Left kidney (tissue), 8 donors: ENCODE measurements around the gene GAL3ST3. TPM values are rescaled to one million over a fixed set of nuclear protein-coding genes. Genes with fewer than 3 reads are reported as not detected.
"Not testable (repeated sequence)": the region's sequence is repeated elsewhere in the genome, so short reads cannot be mapped to it uniquely, and the experiment has no call there.

ENCODE experiments used
- DNase-seq: peaks from one replicate; pipeline ENCODE4 v3.0.0-alpha.2; 2013
- long read RNA-seq, 8 donors: transcript quantifications; one replicate each; lab custom pipeline, GENCODE V29; 2026
- polyA plus RNA-seq: library from polyadenylated mRNA; unstranded; fragments of 120-200 nt; gene quantifications from one replicate; pipeline ENCODE4 v1.2.1, GENCODE V29; 2013; ENCODE audit not compliant: insufficient read length

The GAL3ST3 gene, protein sequence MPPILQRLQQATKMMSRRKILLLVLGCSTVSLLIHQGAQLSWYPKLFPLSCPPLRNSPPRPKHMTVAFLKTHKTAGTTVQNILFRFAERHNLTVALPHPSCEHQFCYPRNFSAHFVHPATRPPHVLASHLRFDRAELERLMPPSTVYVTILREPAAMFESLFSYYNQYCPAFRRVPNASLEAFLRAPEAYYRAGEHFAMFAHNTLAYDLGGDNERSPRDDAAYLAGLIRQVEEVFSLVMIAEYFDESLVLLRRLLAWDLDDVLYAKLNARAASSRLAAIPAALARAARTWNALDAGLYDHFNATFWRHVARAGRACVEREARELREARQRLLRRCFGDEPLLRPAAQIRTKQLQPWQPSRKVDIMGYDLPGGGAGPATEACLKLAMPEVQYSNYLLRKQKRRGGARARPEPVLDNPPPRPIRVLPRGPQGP
- polyA plus RNA-seq: 3.8 TPM
- long read RNA-seq, donor 1, partial matches to known transcripts: 293 of 339 reads
- long read RNA-seq, donor 1, other reads (novel, unspliced or antisense): 42 of 339 reads
- long read RNA-seq, donor 2, partial matches to known transcripts: 0 of 4 reads
- long read RNA-seq, donor 2, other reads (novel, unspliced or antisense): 0 of 4 reads
- long read RNA-seq, donor 3, partial matches to known transcripts: 230 of 253 reads
- long read RNA-seq, donor 3, other reads (novel, unspliced or antisense): 22 of 253 reads
- long read RNA-seq, donor 4: 0 reads
- long read RNA-seq, donor 5, partial matches to known transcripts: 267 of 303 reads
- long read RNA-seq, donor 5, other reads (novel, unspliced or antisense): 32 of 303 reads
- long read RNA-seq, donor 6, partial matches to known transcripts: 0 of 4 reads
- long read RNA-seq, donor 6, other reads (novel, unspliced or antisense): 0 of 4 reads
- long read RNA-seq, donor 7, partial matches to known transcripts: 0 of 4 reads
- long read RNA-seq, donor 7, other reads (novel, unspliced or antisense): 0 of 4 reads
- long read RNA-seq, donor 8, transcript GAL3ST3-201 (3 exons, 2,133 nt): major isoform, 10 of 12 reads
- long read RNA-seq, donor 8, partial matches to known transcripts: 0 of 12 reads
- long read RNA-seq, donor 8, other reads (novel, unspliced or antisense): 0 of 12 reads

- DNase-seq: no peak
Observed at GRCh38 chr11:66048547-66049323, at the start of gene GAL3ST3. TSS of gene GAL3ST3 (minus strand) at chr11:66049161. CDS start at chr11:66045415, 3,746 bp downstream.

DNA sequence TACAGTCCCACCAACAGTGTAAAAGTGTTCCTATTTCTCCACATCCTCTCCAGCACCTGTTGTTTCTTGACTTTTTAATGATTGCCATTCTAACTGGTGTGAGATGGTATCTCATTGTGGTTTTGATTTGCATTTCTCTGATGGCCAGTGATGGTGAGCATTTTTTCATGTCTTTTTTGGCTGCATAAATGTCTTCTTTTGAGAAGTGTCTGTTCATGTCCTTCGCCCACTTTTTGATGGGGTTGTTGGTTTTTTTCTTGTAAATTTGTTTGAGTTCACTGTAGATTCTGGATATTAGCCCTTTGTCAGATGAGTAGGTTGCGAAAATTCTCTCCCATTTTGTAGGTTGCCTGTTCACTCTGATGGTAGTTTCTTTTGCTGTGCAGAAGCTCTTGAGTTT, 43.2 kb upstream of the GAL3ST3 start:
- not testable (repeated sequence) for DNase-seq

GRCh38 chr11:66090288-66090687, 41.3 kb upstream of the GAL3ST3 start:
- no peak for DNase-seq

DNA sequence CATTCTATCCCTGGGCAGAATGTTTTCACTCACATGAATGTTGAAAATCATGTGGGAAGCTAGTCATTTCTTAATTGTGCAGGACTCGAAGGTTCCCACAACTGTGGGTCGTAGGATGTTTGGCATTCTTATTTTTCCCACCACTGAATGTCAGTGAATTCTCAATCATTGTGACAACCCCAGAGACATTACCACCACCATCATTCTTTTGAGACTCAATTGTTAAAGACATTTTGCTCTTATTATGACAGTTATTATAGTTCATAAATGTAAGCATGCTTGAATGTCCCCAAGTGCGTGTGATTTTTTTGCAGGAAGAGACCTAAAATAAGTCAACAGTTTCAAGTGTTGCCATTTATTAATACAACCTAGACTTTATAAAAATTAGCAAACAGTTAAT, 40.1 kb upstream of the GAL3ST3 start:
- no peak for DNase-seq

DNA sequence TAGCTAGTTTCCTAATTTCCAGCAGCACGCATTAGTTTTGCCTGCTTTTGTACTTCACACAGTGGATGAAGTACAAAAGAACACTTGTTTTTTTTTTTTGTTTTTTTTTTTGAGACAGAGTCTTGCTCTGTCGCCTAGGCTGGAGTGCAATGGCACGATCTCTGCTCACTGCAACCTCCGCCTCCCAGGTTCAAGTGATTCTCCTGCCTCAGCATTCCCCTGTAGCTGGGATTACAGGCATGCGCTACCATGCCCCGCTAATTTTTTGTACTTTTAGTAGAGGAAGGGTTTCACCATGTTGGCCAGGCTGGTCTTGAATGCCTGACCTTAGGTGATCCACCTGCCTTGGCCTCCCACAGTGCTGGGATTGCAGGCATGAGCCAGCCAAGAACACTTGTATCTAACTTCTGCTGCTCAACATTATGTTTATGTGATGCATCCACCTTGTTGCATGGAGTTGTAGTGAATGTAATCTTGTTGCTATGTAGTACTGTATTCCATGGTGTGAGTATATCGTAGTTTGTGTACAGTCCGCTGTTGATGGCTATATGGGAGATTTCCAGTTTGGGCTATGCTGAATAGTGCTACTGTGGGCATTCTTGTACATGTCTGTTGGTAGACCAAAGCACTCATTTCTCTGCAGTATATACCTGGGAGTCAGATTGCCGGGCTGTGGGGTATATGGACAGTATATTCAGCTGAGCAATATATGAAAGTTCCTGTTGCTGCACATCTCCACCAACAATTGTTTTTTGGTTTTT, 38.4 kb upstream of the GAL3ST3 start:
- DNase-seq: no peak

DNA sequence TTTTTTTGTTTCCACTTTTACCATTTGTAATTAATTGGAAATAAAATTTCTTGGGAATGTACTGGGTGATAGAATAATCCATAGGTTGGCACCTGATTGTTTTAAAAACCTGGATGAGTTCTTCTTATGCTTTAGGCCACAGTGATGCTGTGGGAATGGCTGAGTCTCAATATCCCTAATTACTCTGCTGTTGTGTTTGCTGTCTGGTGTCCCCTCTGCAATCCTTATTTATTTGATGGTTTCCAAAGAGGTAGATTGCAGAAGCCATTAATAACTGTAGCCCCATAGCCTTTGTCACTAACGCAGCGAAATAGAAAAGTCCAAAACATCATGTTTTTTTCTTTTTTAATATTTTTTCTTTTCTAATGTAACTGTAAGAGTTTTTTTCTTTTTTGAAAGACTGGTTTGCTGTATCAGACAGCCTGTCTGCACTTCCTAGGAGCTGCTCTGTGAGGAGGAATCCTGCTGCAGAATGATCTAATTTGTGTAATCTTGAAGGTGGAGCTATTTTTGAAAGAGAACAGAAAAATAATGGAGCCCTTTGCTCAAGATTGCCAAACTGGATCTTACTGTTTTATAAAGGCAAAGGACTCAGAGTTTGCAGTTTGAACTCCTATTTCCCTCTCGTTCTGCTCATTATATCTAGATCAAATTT, 36.0 kb upstream of the GAL3ST3 start:
- DNase-seq: no peak

DNA sequence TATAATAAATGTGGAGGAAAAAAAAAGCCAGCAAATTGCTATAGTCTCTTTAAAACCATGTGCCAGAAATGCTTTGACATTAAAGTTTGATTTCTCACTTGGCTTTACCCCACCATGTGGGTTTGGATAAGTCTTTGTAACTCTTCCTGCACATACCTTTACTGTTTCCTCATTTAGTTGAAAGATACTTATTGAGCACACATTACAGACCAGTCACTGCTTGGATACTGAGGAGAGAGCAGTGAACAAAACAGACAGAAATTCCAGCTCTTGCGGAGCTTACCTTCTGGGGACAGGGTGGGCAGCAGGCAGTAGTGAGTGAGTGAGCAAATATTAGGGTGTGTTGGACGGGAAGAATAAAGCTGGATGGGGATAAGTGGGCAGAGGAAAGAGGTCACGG, 34.8 kb upstream of the GAL3ST3 start:
- no peak for DNase-seq

- DNase-seq: no peak
Observed at GRCh38 chr11:66082946-66083698, 34.2 kb upstream of the GAL3ST3 start.

- DNase-seq: no peak
Observed at GRCh38 chr11:66081505-66081904, 32.5 kb upstream of the GAL3ST3 start.

DNA sequence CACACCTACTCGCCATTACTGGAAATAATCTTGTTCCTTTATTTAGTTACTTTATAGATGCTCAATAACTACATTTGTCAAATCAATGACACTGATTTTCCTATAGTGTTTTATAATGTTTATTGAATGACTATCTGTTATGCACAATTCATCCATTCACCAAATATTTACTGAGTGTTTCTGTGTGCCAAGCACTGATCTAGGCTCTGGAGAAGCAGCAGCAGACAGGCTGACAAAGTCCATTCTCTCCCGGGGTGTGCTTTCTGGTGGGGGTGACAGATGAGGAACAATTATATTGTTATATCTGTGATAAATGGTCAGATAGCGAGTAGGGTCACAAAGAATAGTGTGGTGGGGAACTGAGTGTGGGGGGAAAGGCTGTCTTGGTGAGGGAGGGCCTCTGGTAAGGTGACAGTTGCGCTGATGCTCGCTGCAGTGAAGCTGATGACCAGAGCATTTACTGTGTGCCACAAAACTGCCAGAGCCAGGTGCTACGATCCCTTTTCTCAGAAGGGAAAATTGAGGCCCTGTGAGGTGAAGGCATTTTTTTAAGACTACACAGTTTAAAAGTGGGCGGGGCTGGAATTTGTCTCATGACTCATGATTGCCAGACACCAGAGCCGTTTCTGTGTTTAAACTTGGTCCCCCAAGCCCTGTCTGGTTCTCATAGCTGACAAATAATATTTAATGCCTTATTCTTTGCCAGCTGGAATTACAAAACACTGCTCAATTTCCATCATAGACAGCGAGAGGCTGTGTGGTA, 31.3 kb upstream of the GAL3ST3 start:
- DNase-seq: no peak

- DNase-seq: not testable (repeated sequence)
Observed at GRCh38 chr11:66078949-66079348, 30.0 kb upstream of the GAL3ST3 start.

DNA sequence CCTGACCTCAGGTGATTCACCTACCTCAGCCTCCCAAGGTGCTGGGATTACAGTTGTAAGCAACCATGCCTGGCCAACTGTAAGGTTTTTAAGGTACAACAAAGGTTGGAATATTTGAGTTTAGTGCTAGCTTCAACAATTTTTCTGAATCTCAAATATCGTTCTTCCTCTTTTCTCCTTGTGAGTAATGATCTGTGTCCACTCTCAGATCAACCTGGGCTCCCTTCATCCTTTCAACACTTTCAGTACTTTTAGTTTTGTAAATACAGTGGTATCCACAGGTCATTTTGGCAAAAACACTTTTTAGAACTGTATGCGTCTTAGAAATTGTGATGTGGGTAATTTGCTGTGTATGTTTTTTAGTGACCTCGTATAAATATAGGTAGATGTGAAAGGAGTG, 29.0 kb upstream of the GAL3ST3 start:
- DNase-seq: no peak

GRCh38 chr11:66076561-66076960, 27.6 kb upstream of the GAL3ST3 start:
- no peak for DNase-seq

DNA sequence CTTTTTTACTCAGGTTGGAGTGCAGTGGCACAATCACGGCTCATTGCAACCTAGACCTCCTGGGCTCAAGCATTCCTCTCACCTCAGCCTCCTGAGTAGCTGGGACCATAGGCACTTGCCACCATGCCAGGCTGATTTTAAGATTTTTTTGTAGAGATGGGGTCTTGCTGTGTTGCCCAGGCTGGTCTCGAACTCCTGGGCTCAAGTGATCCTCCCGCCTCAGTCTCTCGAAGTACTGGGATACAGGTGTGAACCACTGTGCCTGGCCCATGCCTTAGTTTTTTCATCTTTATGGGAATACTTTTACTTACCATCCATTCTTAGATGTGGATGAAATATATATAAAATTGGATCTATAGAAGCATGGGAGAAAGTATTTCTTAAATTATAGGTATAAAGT, 26.3 kb upstream of the GAL3ST3 start:
- DNase-seq: no peak

GRCh38 chr11:66073669-66074068, 24.7 kb upstream of the GAL3ST3 start:
- no peak for DNase-seq

DNA sequence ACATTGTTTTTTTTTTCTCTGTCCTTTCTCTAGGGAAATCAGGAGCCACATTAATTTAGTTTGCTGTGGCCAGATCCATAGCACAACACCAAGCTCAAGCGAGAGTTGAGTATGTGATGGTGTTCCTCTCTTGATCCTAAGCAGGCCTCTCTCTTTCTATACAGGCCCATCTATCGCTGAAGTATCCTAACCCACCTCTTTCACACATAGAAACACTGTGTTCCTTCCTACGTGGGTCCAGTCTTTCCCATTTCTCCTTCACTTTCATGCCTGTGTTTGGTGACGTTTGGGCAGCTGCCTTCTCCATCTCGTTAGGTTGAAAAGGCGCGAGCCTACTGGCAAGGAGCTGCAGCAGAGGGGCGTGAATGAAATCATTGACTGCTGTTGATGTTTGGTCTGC, 23.6 kb upstream of the GAL3ST3 start:
- no peak for DNase-seq

GRCh38 chr11:66072081-66072480, 23.1 kb upstream of the GAL3ST3 start:
- DNase-seq: no peak

GRCh38 chr11:66071381-66071801, 22.4 kb upstream of the GAL3ST3 start:
- no peak for DNase-seq
